ENCODE measurements around the gene GRAP2. TPM values are rescaled to one million over a fixed set of nuclear protein-coding genes. Genes with fewer than 3 reads are reported as not detected.
A peak's percentile ranks its signal among the peaks of the same experiment; 100 is the strongest.

GRAP2 gene
- total and polyA plus RNA-seq, 9 of the 15 experiments (the other 6 are each of a cell fraction or from before 2014, with no cell fraction given): 4.8 to 88.7 (median 60.4) TPM

GRCh38 chr22:39946503-39947219, 45.8 kb downstream of the GRAP2 start (continued):
- TF ChIP-seq ZNF699 (CRISPR knock-in tag; IDR thresholded peaks at IDR 0.05; ENCODE audit: insufficient replicate concordance) (no peak), SPI1 (IDR thresholded peaks at IDR 0.05; ENCODE audit: borderline replicate concordance, low read depth, low read length) (peak; percentile 96), XRCC5 (IDR thresholded peaks at IDR 0.05; ENCODE audit: low read depth, low read length) (no peak), TAF7 (tag; IDR thresholded peaks at IDR 0.05) (no peak), ZNF780A (CRISPR knock-in tag; IDR thresholded peaks at IDR 0.05) (no peak), PML (IDR thresholded peaks at IDR 0.05; ENCODE audit: low read length) (peak; percentile 77), ZNF146 (CRISPR knock-in tag; IDR thresholded peaks at IDR 0.05; ENCODE audit: unreplicated experiment) (no peak), NKRF (IDR thresholded peaks at IDR 0.05; ENCODE audit: borderline replicate concordance) (no peak), YY1 (IDR thresholded peaks at IDR 0.05; ENCODE audit: borderline replicate concordance in 1 of 3, control insufficient read depth in 1 of 3, extremely low read depth in 1 of 3, insufficient read depth in 3 of 3, insufficient read length in 1 of 3, insufficient replicate concordance in 2 of 3, low read depth in 1 of 3, low read length in 2 of 3) (peak in 1 of 3 experiments; percentile 19), ARID2 (IDR thresholded peaks at IDR 0.05) (no peak), ZNF444 (CRISPR knock-in tag; IDR thresholded peaks at IDR 0.05) (no peak), ASH1L (IDR thresholded peaks at IDR 0.05; ENCODE audit: borderline replicate concordance, low read depth, partially characterized antibody) (no peak)
- TF ChIP-seq, protein P1, sequence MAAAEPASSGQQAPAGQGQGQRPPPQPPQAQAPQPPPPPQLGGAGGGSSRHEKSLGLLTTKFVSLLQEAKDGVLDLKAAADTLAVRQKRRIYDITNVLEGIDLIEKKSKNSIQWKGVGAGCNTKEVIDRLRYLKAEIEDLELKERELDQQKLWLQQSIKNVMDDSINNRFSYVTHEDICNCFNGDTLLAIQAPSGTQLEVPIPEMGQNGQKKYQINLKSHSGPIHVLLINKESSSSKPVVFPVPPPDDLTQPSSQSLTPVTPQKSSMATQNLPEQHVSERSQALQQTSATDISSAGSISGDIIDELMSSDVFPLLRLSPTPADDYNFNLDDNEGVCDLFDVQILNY (CRISPR knock-in tag; IDR thresholded peaks at IDR 0.05): no peak

All from K562 (cell line).